Activated T-cell treated with anti-CD3 and anti-CD28 coated beads for 4 hours (primary cell): Measurements from ENCODE around the gene ACP6.
A peak's percentile ranks its signal among the peaks of the same experiment; 100 is the strongest.
"Not testable (repeated sequence)": the region's sequence is repeated elsewhere in the genome, so short reads cannot be mapped to it uniquely, and the experiment has no call there.

Source experiments
- DNase-seq: peaks from one replicate; pipeline ENCODE4 v3.0.0-alpha.2; 2020

The ACP6 gene

GRCh38 chr1:147618771-147619170 lies 51.6 kb downstream of the ACP6 start:
- DNase-seq = no peak

GRCh38 chr1:147618077-147618569 lies 52.2 kb downstream of the ACP6 start:
- peak; percentile 13 for DNase-seq

DNA sequence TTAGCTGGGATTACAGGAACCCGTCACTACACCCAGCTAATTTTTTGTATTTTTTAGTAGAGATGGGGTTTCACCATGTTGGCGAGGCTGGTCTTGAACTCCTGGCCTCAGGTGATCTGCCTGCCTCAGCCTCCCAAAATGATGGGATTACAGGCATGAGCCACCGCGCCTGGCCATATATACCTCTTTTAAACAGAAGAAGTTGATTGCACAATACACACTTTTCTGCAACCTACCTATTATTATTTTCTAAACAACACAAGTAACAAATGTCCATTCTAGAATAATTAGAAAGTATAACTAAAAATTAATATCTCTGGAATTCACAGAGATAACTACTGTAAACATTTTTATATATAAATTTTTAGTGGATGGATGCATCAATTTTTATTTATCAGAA lies 55.4 kb downstream of the ACP6 start:
- DNase-seq = not testable (repeated sequence)

- no peak for DNase-seq
Measured at GRCh38 chr1:147613506-147613905, 56.8 kb downstream of the ACP6 start.

DNA sequence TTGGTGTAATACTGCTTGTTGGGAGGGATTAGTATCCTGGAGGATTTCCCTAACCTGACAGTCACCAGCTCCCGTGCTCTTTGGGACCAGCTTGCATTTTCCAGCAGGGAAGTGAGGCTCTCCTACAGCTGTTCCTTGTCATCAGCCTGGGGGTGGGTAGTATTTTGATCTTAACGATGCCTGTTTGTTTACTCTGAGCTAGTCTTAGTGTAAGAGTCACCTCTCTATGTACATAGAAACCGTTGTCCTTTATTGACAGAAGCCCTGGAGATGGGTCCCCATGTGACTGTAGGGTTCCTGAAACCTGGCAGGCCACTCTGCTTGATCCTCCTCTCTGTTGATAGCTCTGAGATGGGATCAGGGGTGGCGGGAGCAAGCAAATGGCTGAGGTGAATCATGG lies 58.0 kb downstream of the ACP6 start:
- no peak for DNase-seq

- no peak for DNase-seq
Measured at GRCh38 chr1:147611586-147611985, 58.7 kb downstream of the ACP6 start.

DNA sequence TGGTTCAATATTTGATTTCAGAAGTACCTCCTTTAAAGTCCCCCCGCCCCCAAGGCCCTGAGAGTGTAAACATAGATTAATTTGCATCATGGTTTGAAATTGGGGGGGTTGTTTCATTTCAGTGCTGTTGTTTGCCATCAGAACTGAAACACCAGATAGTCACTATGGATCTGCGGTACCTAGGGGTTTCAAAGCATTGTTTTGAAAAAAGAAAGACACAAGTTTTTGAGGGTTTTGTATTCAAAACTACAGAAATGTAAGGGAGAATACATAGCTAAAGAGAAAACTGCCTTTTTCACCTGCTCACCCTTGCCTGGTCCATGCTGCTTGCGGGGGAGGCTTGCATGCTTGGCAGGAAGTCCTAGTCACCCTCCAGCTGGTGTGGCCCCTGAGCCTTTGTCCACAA lies 59.3 kb downstream of the ACP6 start:
- DNase-seq = no peak

- DNase-seq = no peak
Measured at GRCh38 chr1:147609358-147609757, 61.0 kb downstream of the ACP6 start.

DNA sequence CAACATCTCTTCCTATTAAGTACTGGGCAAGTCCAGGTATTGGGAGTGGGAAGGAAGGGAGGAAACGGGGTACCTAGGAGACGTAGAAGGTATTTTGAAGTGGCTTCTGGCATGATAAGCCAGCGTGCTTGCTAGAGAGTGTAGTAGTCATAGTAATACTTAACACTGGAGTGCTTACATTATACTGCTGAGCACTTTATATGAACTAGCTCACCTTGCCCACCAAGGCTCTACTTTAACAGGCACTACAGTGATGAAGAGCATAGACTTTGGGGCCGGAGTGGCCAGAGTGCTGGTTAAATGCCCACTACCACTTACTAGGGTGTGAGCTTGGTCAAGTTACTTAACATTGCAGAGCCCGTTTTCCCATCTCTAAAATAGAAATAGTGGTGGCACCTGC lies 61.7 kb downstream of the ACP6 start:
- no peak for DNase-seq

GRCh38 chr1:147605591-147605990 lies 64.7 kb downstream of the ACP6 start:
- DNase-seq = no peak

DNA sequence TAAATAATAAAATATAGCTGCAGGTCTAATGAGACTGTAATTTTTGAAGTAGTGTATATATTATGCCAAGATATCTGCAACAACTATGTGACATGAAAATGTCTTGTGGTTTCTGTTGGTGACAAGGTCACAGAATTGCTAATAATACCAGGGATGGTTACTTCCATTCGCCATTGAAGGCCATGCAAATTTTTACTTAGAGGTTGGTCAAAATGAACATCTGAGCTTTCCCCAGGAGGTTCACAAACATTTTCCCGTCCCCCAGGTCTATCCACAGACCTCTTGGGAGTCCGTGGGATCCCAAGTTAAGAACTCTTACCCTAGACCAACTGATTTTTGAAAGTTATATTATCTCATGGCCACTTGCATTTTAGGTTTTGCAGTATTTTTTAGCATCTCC lies 66.3 kb downstream of the ACP6 start:
- no peak for DNase-seq

DNA sequence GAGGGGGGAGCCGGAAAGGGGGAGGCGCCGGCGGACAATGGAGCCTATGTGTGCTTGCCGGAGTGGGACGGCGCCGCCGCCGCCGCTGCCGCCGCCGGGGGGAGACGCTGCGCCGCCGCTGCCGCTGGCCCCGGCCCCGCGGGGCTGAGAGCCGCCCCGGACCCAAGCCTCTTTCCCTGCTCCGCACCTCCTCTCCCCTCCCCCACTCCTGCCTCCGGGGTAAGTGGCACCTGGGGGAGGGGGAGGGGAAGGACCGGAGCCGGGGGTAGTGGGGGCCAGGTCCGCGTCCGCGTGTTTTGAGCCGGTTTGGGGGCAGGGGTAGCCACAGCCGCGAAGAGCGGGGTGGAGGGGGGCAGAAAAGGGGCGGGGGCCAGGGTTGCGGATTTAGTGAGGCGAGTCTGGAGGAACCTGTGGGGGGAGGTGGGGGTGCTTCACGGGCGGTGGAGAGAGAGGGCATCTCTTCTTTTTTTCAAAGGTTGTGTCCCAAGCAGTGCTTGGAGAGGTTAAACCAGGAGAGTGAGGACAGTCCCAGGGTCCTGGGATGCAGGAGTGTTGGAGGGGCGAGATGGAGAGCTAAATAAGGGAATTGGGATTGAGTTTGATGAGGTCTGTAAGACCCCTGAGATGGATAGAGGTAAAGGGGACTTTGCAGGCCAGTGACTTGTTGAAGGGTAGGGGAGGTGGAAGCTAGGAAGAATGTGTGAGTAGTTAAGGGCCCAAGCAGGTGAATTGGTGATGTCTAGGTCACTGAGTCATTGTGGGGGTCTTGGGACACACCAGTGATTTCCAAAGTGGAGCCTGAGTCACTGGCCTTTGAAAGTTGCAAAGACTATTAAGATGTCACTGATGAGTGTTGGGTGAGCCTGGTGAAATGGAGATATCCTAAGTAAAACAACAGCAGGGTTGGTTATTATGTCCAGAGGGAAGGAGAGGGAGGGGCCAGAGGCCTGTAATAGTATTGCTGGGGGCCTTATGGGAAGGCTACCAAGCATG lies 69.9 kb downstream of the ACP6 start:
- no peak for DNase-seq

GRCh38 chr1:147599362-147600118 lies 70.8 kb downstream of the ACP6 start:
- DNase-seq = peak; percentile 96

GRCh38 chr1:147598621-147599361 lies 71.5 kb downstream of the ACP6 start:
- peak; percentile 12 for DNase-seq

DNA sequence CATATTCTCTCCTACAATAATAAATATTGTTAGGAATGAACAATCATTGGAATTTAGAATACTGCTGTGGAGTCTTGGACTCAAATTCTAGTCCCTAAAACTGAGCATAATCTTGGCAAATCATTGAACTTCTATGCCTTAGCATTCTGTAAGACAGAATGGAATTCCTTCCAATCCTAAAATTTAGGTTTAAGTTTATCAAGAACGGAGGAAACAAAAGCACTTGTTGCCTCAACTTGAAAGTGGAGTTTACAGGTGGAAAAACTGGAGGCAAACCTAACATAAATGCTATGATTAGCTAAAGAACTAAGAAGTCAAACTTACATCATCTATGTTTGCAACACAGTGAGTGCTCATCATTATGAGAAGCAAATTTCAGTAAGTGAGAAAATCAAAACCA lies 73.3 kb downstream of the ACP6 start:
- DNase-seq = no peak
